Ectodermal cell (in vitro differentiated cells): ENCODE results near the gene RRP12.

ENCODE experiments used
- H3K27ac ChIP-seq: 2 replicates; pipeline ENCODE4 v1.7.0; 2013; ENCODE audit warnings: mild to moderate bottlenecking, low read depth, low read length; ENCODE audit not compliant: insufficient read depth, poor library complexity, severe bottlenecking
- H3K27me3 ChIP-seq: 2 replicates; pipeline ENCODE4 v1.7.0; 2013; ENCODE audit warnings: mild to moderate bottlenecking, low read length; ENCODE audit not compliant: insufficient read depth, control insufficient read depth, poor library complexity, severe bottlenecking
- H3K36me3 ChIP-seq: one replicate; pipeline ENCODE4 v1.7.0; 2013; ENCODE audit warnings: low read length; ENCODE audit not compliant: control insufficient read depth, insufficient read depth
- H3K4me1 ChIP-seq: one replicate; pipeline ENCODE4 v1.7.0; 2013; ENCODE audit warnings: low read length; ENCODE audit not compliant: control insufficient read depth, insufficient read depth
- H3K4me3 ChIP-seq: 2 replicates; pipeline ENCODE4 v1.7.0; 2013; ENCODE audit warnings: low read depth, low read length, control low read depth; ENCODE audit not compliant: insufficient read depth
- H3K9me3 ChIP-seq: 2 replicates; pipeline ENCODE4 v1.7.0; 2013; ENCODE audit warnings: mild to moderate bottlenecking, low read length, moderate library complexity; ENCODE audit not compliant: control insufficient read depth
- WGBS, 2 experiments: methylation state at CpG; one replicate each; pipeline ENCODE4 v1.1.7; 2013; ENCODE audit warnings: missing lambda C conversion rate in 2 of 2; 5-methylcytosine and 5-hydroxymethylcytosine counted together

RRP12 gene

DNA sequence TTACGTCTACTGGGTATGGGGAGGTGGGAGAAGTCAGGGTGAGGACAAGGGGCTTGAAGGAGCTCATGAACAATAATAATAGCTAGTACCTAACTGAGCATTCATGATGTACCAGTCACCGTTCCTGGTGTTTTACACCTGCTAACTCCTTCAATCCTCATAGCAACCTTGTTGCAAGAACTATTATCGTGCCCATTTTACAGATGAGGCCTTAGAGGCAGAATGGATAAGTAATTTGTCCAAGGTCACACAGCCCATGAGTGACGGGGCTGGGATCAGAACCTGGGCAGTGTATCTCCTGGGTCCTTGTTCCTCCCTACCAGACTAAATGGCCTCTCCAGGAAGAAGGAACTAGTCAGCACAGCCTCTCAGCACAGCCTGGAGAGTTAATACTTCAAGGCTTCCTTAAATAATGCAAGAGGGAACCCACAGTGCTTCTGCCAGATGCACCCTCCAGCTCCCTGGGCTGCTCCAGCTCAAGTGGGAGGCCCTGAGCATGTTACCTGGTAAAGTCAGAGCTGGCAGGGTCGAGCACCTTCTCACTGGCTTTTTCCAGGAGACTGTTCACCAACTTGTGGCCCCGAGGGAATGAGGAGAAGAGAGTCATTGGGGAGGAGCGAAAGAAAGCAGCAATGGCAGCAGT is 28.8 kb downstream of the RRP12 start:
- 94 to 95% methylated on average over 7 of the region's 7 CpGs for WGBS, 2 experiments
- H3K27me3 ChIP-seq: no peaks in the 10 kb centered on the region
- no peaks in the 10 kb centered on the region for H3K4me1 ChIP-seq
- H3K36me3 ChIP-seq: peaks cover 25% of the 10 kb centered on the region
- no peak overlapping the region for H3K4me3 ChIP-seq
- no peak overlapping the region for H3K27ac ChIP-seq
- H3K9me3 ChIP-seq: no peaks in the 10 kb centered on the region

DNA sequence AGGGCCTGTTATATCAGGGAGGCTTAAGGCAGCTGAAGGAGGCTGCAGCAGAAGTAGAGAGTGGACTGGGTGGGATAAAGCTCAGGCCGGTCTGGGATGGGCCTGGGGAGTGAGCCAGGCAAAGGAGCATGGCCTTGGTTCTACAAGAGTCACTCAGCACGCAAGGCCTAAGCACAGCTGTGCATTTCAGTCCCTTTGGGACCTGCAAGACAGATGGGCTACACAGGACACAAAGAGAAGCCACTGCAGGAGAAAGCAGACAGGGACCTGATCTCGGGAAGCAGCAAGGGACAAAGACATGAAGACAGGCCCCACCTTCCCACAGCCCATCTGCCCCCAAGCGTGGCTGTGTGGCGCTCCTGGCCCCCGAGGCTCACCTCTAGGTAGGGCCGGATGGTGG is 29.4 kb downstream of the RRP12 start:
- H3K27me3 ChIP-seq: no peaks in the 10 kb centered on the region
- no peaks in the 10 kb centered on the region for H3K4me1 ChIP-seq
- 95 to 97% methylated on average over 7 of the region's 7 CpGs for WGBS, 2 experiments
- H3K9me3 ChIP-seq: no peaks in the 10 kb centered on the region
- H3K4me3 ChIP-seq: no peak overlapping the region
- peaks cover 25% of the 10 kb centered on the region for H3K36me3 ChIP-seq
- H3K27ac ChIP-seq: no peak overlapping the region

DNA sequence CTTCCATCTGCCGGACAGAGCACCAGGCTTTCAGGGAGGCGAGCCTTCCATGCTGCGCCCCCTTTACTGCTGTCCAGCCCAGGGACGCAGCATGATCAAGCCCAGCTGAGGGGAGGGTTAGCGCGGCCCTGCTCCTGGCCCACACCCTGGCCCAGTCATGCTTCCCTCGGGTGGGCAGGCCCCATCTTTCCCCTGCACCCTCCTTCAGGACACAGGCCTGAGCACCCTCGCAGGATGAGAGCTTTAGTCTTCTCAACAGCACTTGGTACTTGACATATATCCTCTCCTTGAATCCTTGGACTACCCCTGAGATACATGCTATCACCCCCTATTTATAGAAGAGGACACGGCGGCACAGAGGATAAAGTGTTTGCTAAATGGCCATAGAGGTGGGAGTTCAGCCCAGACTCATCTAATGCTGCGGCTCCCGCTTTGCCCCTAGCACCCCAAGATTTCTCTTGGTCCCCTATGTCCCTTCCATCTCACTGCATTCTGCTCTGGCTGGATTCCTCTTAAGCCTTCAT is 34.0 kb downstream of the RRP12 start:
- 96 to 97% methylated on average over 12 of the region's 12 CpGs for WGBS, 2 experiments
- H3K4me1 ChIP-seq: no peaks in the 10 kb centered on the region
- no peaks in the 10 kb centered on the region for H3K27me3 ChIP-seq
- no peak overlapping the region for H3K27ac ChIP-seq
- H3K4me3 ChIP-seq: no peak overlapping the region
- no peaks in the 10 kb centered on the region for H3K9me3 ChIP-seq
- peaks cover 30% of the 10 kb centered on the region for H3K36me3 ChIP-seq

DNA sequence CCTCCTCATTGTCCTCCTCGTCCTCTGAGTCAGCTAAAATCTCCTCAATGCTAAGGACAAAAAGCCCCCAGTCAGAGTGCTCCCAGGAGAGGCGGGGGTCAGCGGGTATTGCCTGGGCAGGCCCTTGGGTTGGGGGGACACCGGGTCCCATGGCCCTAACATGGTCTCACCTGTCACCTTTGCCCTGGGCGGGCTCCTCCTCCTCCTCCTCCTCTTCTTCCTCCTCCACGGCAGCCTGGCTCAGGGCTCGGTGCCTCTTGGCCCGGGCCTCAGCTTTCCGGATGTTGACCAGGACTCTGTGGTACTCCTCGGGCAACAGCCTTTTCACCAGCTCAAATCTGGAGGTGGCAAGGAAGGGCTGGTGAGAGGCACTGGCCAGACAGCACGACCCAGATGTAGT is 34.6 kb downstream of the RRP12 start:
- Histone ChIP-seq H3K9me3 (no peaks in the 10 kb centered on the region), H3K4me1 (no peaks in the 10 kb centered on the region), H3K36me3 (peaks cover 30% of the 10 kb centered on the region), H3K27ac (no peak overlapping the region), H3K27me3 (no peaks in the 10 kb centered on the region), H3K4me3 (no peak overlapping the region)
- 90 to 97% methylated on average over 11 of the region's 11 CpGs for WGBS, 2 experiments

DNA sequence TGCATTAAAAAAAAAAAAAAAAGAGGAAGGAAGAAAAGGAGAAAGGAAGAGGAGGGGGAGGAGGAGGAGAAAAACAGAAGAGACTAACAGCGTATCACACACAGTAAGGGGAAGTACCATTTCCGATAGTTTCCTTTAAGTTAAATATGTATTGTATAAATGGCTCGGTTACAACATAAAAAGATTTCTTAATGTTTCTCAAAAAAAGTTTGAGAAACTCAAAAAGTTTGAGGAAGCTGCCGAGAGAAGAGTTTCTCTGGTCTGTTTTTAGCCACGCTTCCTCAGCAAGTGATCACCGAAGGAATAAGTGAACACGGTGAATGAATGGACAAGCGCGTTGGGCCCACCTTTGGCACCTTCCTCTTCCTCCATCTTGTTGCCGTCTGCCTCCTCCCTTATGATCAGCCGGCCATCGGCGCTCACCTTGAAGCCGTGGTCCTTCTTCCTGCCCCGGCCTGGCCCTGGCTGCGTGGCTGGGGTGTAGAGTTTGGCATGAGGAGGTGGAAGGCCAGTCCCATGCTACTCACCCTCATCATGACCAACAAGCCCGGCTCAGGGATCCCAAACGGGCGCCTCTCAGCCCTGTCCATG is 35.3 kb downstream of the RRP12 start:
- H3K36me3 ChIP-seq: peaks cover 29% of the 10 kb centered on the region
- no peaks in the 10 kb centered on the region for H3K9me3 ChIP-seq
- no peak overlapping the region for H3K27ac ChIP-seq
- no peak overlapping the region for H3K4me3 ChIP-seq
- H3K4me1 ChIP-seq: no peaks in the 10 kb centered on the region
- WGBS, 2 experiments: 96 to 97% methylated on average over 19 of the region's 19 CpGs
- H3K27me3 ChIP-seq: no peaks in the 10 kb centered on the region

DNA sequence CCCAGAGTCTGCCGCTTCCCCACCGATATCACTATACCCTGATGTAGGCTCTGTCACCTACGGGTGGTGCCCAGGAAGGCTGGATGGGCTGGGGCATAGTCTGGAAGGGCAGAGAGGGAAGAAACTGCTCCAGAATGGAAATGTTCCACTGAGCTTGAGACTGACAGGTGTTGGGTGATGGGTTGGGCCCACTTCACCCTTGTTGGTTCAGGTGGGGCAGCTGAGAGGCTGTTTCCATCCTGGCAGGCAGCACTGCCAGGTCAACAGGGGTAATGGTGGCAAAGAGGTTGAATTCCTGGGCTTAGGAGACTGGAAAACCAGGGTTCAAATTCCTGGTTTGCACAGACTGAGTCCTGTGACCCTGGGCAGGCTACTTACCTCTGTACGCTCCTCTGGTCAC is 38.1 kb downstream of the RRP12 start:
- no peak overlapping the region for H3K4me3 ChIP-seq
- no peaks in the 10 kb centered on the region for H3K9me3 ChIP-seq
- no peaks in the 10 kb centered on the region for H3K27me3 ChIP-seq
- H3K27ac ChIP-seq: no peak overlapping the region
- WGBS, 2 experiments: 96% methylated on average over 4 of the region's 4 CpGs
- no peaks in the 10 kb centered on the region for H3K4me1 ChIP-seq
- H3K36me3 ChIP-seq: peaks cover 17% of the 10 kb centered on the region

DNA sequence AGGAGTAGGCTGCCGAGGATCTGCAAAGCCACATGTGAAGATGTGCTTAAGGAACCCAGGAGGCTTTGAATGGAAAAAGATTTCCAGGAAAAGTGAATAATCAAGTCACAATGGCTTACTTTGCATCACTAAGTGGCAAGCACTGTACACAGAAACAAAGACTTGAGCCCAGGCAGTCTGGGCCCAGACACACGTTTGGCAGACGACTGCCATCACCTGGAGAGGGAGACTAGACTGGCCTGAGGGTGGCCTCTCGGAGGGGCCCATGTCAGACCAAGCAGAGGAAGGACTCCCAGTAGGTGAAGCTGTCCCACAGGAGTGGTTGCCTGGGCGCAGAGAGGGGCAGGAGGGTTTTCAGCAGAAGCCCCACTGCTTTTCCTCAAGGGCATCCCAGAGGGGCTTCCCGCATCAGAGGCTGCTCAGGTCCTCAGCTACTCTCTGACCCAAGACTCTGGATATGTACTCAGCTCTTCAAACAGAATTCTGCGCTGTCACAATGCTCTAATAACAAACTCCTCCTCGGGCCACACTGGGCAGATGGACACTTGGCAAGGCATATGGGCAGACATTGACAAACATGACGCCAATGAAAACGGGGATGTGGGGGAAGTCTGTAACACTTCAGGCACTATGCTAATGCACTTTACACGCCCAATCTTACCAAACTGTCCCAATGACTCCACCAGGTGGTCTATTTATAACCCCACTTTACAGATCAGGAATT is 38.7 kb downstream of the RRP12 start:
- no peaks in the 10 kb centered on the region for H3K9me3 ChIP-seq

DNA sequence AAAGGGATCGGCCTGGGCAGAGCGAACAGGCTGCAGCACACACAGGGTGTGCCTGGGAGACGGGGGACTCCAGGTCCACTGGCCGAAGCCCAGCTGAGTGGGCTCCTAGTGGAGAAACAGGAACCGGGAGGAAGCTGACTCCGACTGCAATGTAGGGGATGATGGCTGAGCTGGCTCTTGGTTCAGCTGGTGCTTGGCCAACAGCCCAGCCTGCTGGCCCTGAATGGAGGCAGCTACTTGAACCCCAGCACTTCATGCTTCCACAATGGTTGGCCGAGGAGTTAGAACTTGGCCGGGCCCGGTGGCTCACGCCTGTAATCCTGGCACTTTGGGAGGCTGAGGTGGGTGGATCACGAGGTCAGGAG is 39.6 kb downstream of the RRP12 start:
- H3K4me1 ChIP-seq: no peaks in the 10 kb centered on the region
- no peak overlapping the region for H3K4me3 ChIP-seq
- peaks cover 17% of the 10 kb centered on the region for H3K36me3 ChIP-seq
- no peak overlapping the region for H3K27ac ChIP-seq
- H3K27me3 ChIP-seq: no peaks in the 10 kb centered on the region
- 89 to 94% methylated on average over 11 of the region's 11 CpGs for WGBS, 2 experiments
- H3K9me3 ChIP-seq: no peaks in the 10 kb centered on the region

More for the DNA sequence above, 38.7 kb downstream of the RRP12 start:
- Histone ChIP-seq H3K27ac (no peak overlapping the region), H3K4me3 (no peak overlapping the region), H3K36me3 (peaks cover 17% of the 10 kb centered on the region), H3K4me1 (no peaks in the 10 kb centered on the region), H3K27me3 (no peaks in the 10 kb centered on the region)
- WGBS, 2 experiments: 91 to 94% methylated on average over 11 of the region's 11 CpGs

DNA sequence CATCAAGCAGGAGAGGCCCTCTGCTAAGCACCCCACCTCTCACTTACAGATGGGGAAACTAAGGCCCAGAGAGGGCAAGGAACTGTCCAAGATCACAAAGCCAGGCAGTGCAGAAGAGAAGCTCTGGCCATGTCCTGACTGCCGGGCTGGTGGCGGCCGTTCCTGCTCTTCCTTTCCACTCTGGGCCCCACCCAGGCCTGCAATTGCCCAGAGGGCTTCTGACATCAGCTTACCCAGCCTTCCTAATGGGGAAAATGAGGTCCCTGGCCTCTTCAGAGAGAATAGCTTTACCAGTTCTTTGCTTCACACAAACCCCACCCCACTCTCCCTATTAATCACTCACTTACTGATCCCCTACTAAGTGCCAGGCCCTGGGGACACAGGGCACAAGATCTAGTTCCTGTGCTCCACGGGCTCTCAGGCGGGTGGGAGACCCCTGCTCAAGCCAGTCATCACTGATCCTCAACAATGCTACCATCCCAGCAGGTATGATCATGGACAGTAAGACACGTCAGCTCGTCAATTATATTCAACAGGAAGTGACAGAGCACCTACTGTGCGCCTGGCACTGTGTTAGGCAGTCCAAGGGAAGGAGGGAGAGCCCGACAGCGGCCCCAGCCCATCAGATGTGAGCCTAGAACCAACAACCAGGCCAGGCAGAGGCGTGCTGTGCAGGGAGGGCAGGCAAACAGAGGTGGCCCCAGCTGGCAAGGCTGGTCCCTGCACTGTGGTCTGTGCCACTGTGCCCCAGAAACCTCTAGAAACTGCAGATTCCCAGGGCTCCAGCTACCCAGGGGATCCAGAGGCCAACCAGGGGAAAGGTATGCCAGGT is 40.2 kb downstream of the RRP12 start:
- H3K4me3 ChIP-seq: no peak overlapping the region
- H3K36me3 ChIP-seq: peaks cover 15% of the 10 kb centered on the region
- no peaks in the 10 kb centered on the region for H3K27me3 ChIP-seq
- no peak overlapping the region for H3K27ac ChIP-seq
- H3K9me3 ChIP-seq: no peaks in the 10 kb centered on the region
- no peaks in the 10 kb centered on the region for H3K4me1 ChIP-seq
- WGBS, 2 experiments: 93 to 94% methylated on average over 11 of the region's 11 CpGs

DNA sequence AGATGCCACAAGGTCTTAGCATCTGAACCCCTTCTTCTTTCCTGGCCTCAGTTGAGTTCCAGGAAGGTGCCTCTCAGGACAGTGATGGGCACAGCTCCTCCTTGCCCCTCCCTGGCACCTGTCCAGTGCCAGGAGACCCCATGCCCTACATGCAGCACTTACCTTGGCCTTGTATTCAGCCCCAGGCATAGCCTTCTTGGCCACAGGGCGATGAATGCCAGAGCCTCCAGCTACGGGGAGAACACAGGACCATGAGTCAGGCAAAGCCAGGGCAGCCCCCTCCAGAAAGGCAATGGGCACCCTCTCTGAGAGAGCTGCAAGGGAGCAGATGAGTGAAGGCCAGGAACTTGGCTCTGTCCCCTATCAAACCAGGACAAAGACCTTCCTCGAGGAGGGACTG is 42.4 kb downstream of the RRP12 start:
- H3K27me3 ChIP-seq: no peaks in the 10 kb centered on the region
- no peaks in the 10 kb centered on the region for H3K9me3 ChIP-seq
- H3K4me1 ChIP-seq: no peaks in the 10 kb centered on the region
- peaks cover 5% of the 10 kb centered on the region for H3K36me3 ChIP-seq
- no peak overlapping the region for H3K27ac ChIP-seq
- 92 to 94% methylated on average over 3 of the region's 3 CpGs for WGBS, 2 experiments
- no peak overlapping the region for H3K4me3 ChIP-seq
